Measurements from ENCODE around the gene NTSR2.

- no peak for TF ChIP-seq CTCF (IDR thresholded peaks at IDR 0.05)
- no peak for TF ChIP-seq POLR2A (IDR thresholded peaks at IDR 0.05)
- TF ChIP-seq POLR2AphosphoS5 (IDR thresholded peaks at IDR 0.05) = no peak
Observed at GRCh38 chr2:11717623-11718022, 47.6 kb upstream of the NTSR2 start.
